ENCODE results near the gene RTL5. TPM values are rescaled to one million over a fixed set of nuclear protein-coding genes. Genes with fewer than 3 reads are reported as not detected.

Gene RTL5
- polyA plus RNA-seq, 1 donor (not counting 4 experiments of a cell fraction or from before 2014, with no cell fraction given), result 0.09 TPM

DNA sequence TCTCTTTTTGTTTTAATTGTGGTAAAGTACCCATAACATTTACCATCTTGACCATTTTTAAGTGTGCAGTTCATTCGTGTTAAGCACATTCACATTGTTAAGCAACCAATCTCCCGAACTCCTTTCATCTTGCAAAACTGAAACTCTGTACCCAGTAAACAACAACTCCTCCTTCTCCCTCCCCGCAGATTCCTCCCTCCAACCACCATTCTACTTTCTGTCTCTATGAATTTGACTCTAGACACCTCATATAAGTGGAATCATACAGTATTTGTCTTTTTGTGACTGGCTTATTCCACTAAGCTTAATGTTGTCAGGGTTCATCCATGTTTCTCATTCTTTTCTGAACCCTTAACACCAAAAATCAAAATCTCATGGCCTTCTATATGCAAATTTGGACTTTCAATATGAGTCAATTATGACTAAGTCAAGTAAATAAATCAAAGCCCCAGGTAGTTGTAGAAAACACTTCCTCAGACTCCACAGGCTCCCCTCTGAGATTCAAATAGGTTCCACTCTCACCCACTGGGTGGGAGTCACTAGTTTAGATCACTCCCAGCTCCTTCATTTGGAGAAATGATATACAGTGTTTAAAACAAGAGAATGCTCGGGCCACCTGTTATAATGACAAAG, 9.8 kb upstream of the RTL5 start:
- no peaks in the 10 kb centered on the region for H3K36me3 ChIP-seq (ENCODE audit: control insufficient read depth in 2 of 2, extremely low read depth in 1 of 2, insufficient read depth in 2 of 2, low read length in 2 of 2)
- H4K20me1 ChIP-seq (ENCODE audit: control insufficient read depth, extremely low read depth, insufficient read depth, low read length), result peaks cover 3% of the 10 kb centered on the region
- H3K27me3 ChIP-seq (ENCODE audit: control insufficient read depth, extremely low read depth, insufficient read depth, low read length), result peaks cover 23% of the 10 kb centered on the region
- H3K9me1 ChIP-seq (ENCODE audit: control insufficient read depth, extremely low read depth, insufficient read depth, low read length), result no peaks in the 10 kb centered on the region
- no peak for FAIRE-seq
- H3K9me3 ChIP-seq (ENCODE audit: control insufficient read depth, low read depth, low read length), result no peaks in the 10 kb centered on the region
- dilution Hi-C loops (cut with MboI; ENCODE audit: extremely low pct_ligation_motif_present, low sequenced_read_pairs), result no loop called here
- no peak overlapping the region for H3K27ac ChIP-seq (ENCODE audit: control insufficient read depth, insufficient read depth, low read length)
- no peaks in the 10 kb centered on the region for H3K4me1 ChIP-seq (ENCODE audit: control insufficient read depth, extremely low read depth, insufficient read depth, low read length)
- no peaks in the 10 kb centered on the region for H3K79me2 ChIP-seq (ENCODE audit: control insufficient read depth, insufficient read depth, low read length)
- no peak for DNase-seq (ENCODE audit: low read depth, low spot score)
- no peak overlapping the region for H3K9ac ChIP-seq (ENCODE audit: control insufficient read depth, extremely low read depth, insufficient read depth, low read length)
- TF ChIP-seq, protein P1, sequence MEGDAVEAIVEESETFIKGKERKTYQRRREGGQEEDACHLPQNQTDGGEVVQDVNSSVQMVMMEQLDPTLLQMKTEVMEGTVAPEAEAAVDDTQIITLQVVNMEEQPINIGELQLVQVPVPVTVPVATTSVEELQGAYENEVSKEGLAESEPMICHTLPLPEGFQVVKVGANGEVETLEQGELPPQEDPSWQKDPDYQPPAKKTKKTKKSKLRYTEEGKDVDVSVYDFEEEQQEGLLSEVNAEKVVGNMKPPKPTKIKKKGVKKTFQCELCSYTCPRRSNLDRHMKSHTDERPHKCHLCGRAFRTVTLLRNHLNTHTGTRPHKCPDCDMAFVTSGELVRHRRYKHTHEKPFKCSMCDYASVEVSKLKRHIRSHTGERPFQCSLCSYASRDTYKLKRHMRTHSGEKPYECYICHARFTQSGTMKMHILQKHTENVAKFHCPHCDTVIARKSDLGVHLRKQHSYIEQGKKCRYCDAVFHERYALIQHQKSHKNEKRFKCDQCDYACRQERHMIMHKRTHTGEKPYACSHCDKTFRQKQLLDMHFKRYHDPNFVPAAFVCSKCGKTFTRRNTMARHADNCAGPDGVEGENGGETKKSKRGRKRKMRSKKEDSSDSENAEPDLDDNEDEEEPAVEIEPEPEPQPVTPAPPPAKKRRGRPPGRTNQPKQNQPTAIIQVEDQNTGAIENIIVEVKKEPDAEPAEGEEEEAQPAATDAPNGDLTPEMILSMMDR (optimal IDR thresholded peaks at IDR 0.05 in 1 of 3, IDR thresholded peaks at IDR 0.05 in 1 of 3, conservative IDR thresholded peaks at IDR 0.05 in 1 of 3; ENCODE audit: extremely low read depth in 1 of 3, insufficient read depth in 2 of 3, low read length in 3 of 3), result no peak
- TF ChIP-seq EZH2 (IDR thresholded peaks at IDR 0.05; ENCODE audit: low read length), result no peak
- H2AFZ ChIP-seq (ENCODE audit: control insufficient read depth, low read length), result no peak overlapping the region
- no peak overlapping the region for H3K4me2 ChIP-seq (ENCODE audit: control insufficient read depth, extremely low read depth, insufficient read depth, low read depth, low read length)
- no peak overlapping the region for H3K4me3 ChIP-seq (ENCODE audit: control insufficient read depth in 2 of 3, extremely low read depth in 1 of 3, insufficient read depth in 2 of 3, low read depth in 1 of 3, low read length in 3 of 3)

DNA sequence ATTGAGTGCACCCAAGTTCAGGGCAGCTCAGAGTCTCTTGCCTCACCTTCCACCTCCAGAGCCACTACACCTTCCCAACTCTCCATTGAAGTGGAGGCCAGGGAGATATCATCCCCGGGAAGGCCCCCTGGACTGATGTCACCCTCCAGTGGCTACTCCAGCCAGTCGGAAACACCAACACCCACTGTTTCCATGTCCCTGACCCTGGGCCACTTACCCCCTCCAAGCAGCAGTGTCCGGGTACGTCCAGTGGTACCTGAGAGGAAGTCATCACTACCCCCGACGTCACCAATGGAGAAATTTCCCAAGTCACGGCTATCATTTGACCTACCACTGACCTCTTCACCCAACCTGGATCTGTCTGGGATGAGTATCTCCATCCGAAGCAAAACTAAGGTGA, 7.8 kb upstream of the RTL5 start:
- no peak for DNase-seq (ENCODE audit: low read depth, low spot score)
- Histone ChIP-seq H3K4me3 (ENCODE audit: control insufficient read depth in 2 of 3, extremely low read depth in 1 of 3, insufficient read depth in 2 of 3, low read depth in 1 of 3, low read length in 3 of 3) (no peak overlapping the region), H3K36me3 (ENCODE audit: control insufficient read depth in 2 of 2, extremely low read depth in 1 of 2, insufficient read depth in 2 of 2, low read length in 2 of 2) (no peaks in the 10 kb centered on the region), H4K20me1 (ENCODE audit: control insufficient read depth, extremely low read depth, insufficient read depth, low read length) (peaks cover 3% of the 10 kb centered on the region), H3K9ac (ENCODE audit: control insufficient read depth, extremely low read depth, insufficient read depth, low read length) (no peak overlapping the region), H3K4me1 (ENCODE audit: control insufficient read depth, extremely low read depth, insufficient read depth, low read length) (no peaks in the 10 kb centered on the region), H3K9me1 (ENCODE audit: control insufficient read depth, extremely low read depth, insufficient read depth, low read length) (no peaks in the 10 kb centered on the region), H2AFZ (ENCODE audit: control insufficient read depth, low read length) (no peak overlapping the region), H3K4me2 (ENCODE audit: control insufficient read depth, extremely low read depth, insufficient read depth, low read depth, low read length) (no peak overlapping the region), H3K79me2 (ENCODE audit: control insufficient read depth, insufficient read depth, low read length) (no peaks in the 10 kb centered on the region), H3K27ac (ENCODE audit: control insufficient read depth, insufficient read depth, low read length) (no peak overlapping the region), H3K9me3 (ENCODE audit: control insufficient read depth, low read depth, low read length) (no peaks in the 10 kb centered on the region), H3K27me3 (ENCODE audit: control insufficient read depth, extremely low read depth, insufficient read depth, low read length) (peaks cover 32% of the 10 kb centered on the region)
- dilution Hi-C loops (cut with MboI; ENCODE audit: extremely low pct_ligation_motif_present, low sequenced_read_pairs), result no loop called here
- FAIRE-seq, result no peak
- TF ChIP-seq, protein P1 (optimal IDR thresholded peaks at IDR 0.05 in 1 of 3, IDR thresholded peaks at IDR 0.05 in 1 of 3, conservative IDR thresholded peaks at IDR 0.05 in 1 of 3; ENCODE audit: extremely low read depth in 1 of 3, insufficient read depth in 2 of 3, low read length in 3 of 3), result no peak
